Liver (tissue), 2 donors: ENCODE results near the gene CTNNA2.

ENCODE experiments used
- TF ChIP-seq, protein P1 (sequence below): fragments of 150-350 bp; IDR thresholded peaks from 2 replicates; pipeline ENCODE4 v1.5.1; 2017; ENCODE audit warnings: improper control_type of control experiment, low read depth, low read length; ENCODE audit not compliant: missing input control
- TF ChIP-seq, protein P2 (sequence below): IDR thresholded peaks from 2 replicates; pipeline ENCODE4 v1.6.1; 2016; ENCODE audit warnings: antibody characterized with exemption
- TF ChIP-seq, protein P3 (sequence below): IDR thresholded peaks from 2 replicates; pipeline ENCODE4 v1.6.1; 2016; ENCODE audit warnings: antibody characterized with exemption, mild to moderate bottlenecking
- donor health status: healthy.

DNA sequence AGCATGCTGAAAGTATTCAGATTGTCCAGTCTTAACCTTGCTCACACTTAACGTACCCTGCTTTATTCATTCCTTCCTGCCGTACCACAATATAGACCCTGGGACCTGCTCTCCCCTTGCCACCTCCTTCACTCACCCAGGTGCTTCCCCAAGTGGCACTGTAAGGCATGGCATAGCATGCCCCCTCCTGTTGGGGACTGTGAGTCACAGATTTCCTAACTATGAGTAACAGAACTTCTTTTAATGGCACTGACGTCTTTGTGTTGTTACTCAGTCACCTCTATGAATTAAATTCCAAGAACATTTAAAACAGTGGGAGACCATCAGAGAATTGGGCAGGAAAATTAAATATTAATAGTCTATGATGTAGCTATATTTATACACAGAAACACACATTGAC, 117.2 kb downstream of the CTNNA2 start:
- TF ChIP-seq, protein P1, sequence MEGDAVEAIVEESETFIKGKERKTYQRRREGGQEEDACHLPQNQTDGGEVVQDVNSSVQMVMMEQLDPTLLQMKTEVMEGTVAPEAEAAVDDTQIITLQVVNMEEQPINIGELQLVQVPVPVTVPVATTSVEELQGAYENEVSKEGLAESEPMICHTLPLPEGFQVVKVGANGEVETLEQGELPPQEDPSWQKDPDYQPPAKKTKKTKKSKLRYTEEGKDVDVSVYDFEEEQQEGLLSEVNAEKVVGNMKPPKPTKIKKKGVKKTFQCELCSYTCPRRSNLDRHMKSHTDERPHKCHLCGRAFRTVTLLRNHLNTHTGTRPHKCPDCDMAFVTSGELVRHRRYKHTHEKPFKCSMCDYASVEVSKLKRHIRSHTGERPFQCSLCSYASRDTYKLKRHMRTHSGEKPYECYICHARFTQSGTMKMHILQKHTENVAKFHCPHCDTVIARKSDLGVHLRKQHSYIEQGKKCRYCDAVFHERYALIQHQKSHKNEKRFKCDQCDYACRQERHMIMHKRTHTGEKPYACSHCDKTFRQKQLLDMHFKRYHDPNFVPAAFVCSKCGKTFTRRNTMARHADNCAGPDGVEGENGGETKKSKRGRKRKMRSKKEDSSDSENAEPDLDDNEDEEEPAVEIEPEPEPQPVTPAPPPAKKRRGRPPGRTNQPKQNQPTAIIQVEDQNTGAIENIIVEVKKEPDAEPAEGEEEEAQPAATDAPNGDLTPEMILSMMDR: no peak
- TF ChIP-seq, protein P2, sequence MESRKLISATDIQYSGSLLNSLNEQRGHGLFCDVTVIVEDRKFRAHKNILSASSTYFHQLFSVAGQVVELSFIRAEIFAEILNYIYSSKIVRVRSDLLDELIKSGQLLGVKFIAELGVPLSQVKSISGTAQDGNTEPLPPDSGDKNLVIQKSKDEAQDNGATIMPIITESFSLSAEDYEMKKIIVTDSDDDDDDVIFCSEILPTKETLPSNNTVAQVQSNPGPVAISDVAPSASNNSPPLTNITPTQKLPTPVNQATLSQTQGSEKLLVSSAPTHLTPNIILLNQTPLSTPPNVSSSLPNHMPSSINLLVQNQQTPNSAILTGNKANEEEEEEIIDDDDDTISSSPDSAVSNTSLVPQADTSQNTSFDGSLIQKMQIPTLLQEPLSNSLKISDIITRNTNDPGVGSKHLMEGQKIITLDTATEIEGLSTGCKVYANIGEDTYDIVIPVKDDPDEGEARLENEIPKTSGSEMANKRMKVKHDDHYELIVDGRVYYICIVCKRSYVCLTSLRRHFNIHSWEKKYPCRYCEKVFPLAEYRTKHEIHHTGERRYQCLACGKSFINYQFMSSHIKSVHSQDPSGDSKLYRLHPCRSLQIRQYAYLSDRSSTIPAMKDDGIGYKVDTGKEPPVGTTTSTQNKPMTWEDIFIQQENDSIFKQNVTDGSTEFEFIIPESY: no peak
- TF ChIP-seq, protein P3, sequence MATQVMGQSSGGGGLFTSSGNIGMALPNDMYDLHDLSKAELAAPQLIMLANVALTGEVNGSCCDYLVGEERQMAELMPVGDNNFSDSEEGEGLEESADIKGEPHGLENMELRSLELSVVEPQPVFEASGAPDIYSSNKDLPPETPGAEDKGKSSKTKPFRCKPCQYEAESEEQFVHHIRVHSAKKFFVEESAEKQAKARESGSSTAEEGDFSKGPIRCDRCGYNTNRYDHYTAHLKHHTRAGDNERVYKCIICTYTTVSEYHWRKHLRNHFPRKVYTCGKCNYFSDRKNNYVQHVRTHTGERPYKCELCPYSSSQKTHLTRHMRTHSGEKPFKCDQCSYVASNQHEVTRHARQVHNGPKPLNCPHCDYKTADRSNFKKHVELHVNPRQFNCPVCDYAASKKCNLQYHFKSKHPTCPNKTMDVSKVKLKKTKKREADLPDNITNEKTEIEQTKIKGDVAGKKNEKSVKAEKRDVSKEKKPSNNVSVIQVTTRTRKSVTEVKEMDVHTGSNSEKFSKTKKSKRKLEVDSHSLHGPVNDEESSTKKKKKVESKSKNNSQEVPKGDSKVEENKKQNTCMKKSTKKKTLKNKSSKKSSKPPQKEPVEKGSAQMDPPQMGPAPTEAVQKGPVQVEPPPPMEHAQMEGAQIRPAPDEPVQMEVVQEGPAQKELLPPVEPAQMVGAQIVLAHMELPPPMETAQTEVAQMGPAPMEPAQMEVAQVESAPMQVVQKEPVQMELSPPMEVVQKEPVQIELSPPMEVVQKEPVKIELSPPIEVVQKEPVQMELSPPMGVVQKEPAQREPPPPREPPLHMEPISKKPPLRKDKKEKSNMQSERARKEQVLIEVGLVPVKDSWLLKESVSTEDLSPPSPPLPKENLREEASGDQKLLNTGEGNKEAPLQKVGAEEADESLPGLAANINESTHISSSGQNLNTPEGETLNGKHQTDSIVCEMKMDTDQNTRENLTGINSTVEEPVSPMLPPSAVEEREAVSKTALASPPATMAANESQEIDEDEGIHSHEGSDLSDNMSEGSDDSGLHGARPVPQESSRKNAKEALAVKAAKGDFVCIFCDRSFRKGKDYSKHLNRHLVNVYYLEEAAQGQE: no peak
